ENCODE measurements around the gene AGAP1.

DNA sequence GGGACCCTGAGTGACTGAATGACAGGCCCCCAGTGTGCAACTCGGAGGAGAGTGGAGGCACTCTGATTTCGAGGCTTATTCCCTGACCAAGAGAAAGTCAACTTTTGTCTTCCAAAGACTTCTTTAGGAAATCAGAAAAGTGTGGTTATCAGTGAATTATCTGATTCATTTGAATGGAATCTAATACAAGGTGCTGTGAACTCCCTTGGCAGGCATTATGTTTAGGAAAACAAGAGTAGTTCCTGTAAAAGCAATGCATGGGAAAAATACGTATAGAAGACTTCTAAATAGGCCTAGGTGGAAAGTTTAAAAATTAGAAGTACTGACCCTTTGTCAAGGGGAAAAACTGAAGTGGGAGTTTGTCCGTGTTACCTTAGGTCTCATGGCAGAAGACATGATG, 404.9 kb downstream of the AGAP1 start:
- TF ChIP-seq, protein P1, sequence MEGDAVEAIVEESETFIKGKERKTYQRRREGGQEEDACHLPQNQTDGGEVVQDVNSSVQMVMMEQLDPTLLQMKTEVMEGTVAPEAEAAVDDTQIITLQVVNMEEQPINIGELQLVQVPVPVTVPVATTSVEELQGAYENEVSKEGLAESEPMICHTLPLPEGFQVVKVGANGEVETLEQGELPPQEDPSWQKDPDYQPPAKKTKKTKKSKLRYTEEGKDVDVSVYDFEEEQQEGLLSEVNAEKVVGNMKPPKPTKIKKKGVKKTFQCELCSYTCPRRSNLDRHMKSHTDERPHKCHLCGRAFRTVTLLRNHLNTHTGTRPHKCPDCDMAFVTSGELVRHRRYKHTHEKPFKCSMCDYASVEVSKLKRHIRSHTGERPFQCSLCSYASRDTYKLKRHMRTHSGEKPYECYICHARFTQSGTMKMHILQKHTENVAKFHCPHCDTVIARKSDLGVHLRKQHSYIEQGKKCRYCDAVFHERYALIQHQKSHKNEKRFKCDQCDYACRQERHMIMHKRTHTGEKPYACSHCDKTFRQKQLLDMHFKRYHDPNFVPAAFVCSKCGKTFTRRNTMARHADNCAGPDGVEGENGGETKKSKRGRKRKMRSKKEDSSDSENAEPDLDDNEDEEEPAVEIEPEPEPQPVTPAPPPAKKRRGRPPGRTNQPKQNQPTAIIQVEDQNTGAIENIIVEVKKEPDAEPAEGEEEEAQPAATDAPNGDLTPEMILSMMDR (IDR thresholded peaks at IDR 0.05; ENCODE audit: low read depth, low read length, missing input control): no peak
- TF ChIP-seq JUND (IDR thresholded peaks at IDR 0.05): no peak
- TF ChIP-seq SP1 (IDR thresholded peaks at IDR 0.05): no peak
- TF ChIP-seq, protein P2, sequence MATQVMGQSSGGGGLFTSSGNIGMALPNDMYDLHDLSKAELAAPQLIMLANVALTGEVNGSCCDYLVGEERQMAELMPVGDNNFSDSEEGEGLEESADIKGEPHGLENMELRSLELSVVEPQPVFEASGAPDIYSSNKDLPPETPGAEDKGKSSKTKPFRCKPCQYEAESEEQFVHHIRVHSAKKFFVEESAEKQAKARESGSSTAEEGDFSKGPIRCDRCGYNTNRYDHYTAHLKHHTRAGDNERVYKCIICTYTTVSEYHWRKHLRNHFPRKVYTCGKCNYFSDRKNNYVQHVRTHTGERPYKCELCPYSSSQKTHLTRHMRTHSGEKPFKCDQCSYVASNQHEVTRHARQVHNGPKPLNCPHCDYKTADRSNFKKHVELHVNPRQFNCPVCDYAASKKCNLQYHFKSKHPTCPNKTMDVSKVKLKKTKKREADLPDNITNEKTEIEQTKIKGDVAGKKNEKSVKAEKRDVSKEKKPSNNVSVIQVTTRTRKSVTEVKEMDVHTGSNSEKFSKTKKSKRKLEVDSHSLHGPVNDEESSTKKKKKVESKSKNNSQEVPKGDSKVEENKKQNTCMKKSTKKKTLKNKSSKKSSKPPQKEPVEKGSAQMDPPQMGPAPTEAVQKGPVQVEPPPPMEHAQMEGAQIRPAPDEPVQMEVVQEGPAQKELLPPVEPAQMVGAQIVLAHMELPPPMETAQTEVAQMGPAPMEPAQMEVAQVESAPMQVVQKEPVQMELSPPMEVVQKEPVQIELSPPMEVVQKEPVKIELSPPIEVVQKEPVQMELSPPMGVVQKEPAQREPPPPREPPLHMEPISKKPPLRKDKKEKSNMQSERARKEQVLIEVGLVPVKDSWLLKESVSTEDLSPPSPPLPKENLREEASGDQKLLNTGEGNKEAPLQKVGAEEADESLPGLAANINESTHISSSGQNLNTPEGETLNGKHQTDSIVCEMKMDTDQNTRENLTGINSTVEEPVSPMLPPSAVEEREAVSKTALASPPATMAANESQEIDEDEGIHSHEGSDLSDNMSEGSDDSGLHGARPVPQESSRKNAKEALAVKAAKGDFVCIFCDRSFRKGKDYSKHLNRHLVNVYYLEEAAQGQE (IDR thresholded peaks at IDR 0.05): no peak
- no peak for TF ChIP-seq YY1 (IDR thresholded peaks at IDR 0.05)
- no peak for TF ChIP-seq RAD21 (IDR thresholded peaks at IDR 0.05)
- TF ChIP-seq, protein P3, sequence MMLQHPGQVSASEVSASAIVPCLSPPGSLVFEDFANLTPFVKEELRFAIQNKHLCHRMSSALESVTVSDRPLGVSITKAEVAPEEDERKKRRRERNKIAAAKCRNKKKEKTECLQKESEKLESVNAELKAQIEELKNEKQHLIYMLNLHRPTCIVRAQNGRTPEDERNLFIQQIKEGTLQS (IDR thresholded peaks at IDR 0.05): no peak
- TF ChIP-seq HNF4G (IDR thresholded peaks at IDR 0.05): no peak
- no peak for TF ChIP-seq EGR1 (IDR thresholded peaks at IDR 0.05; ENCODE audit: low read depth in 2 of 2)
- TF ChIP-seq, protein P4, sequence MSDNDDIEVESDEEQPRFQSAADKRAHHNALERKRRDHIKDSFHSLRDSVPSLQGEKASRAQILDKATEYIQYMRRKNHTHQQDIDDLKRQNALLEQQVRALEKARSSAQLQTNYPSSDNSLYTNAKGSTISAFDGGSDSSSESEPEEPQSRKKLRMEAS (IDR thresholded peaks at IDR 0.05): no peak
- TF ChIP-seq HNF4A (conservative IDR thresholded peaks at IDR 0.05): no peak
- no peak for TF ChIP-seq FOXA2 (IDR thresholded peaks at IDR 0.05)
- TF ChIP-seq GABPA (IDR thresholded peaks at IDR 0.05 in 1 of 2, conservative IDR thresholded peaks at IDR 0.05 in 1 of 2): no peak

Measured in liver (tissue), 3 donors.